Mesodermal cell (in vitro differentiated cells): ENCODE measurements around the gene CLTA.
"Not testable (repeated sequence)": the region's sequence is repeated elsewhere in the genome, so short reads cannot be mapped to it uniquely, and the experiment has no call there.

ENCODE experiments used
- H3K27ac ChIP-seq: 2 replicates; pipeline ENCODE4 v1.7.0; 2013; ENCODE audit warnings: mild to moderate bottlenecking, low read depth, low read length, moderate library complexity; ENCODE audit not compliant: severe bottlenecking
- H3K36me3 ChIP-seq: 2 replicates; pipeline ENCODE4 v1.7.1; 2013; ENCODE audit warnings: mild to moderate bottlenecking, low read length, moderate library complexity; ENCODE audit not compliant: control insufficient read depth, insufficient read depth
- H3K4me1 ChIP-seq: one replicate; pipeline ENCODE4 v1.7.1; 2013; ENCODE audit warnings: mild to moderate bottlenecking, low read length; ENCODE audit not compliant: insufficient read depth, control insufficient read depth, poor library complexity, severe bottlenecking
- H3K4me3 ChIP-seq: 2 replicates; pipeline ENCODE4 v1.7.0; 2013; ENCODE audit warnings: low read length, control low read depth, mild to moderate bottlenecking; ENCODE audit not compliant: insufficient read depth, poor library complexity, severe bottlenecking; ENCODE audit errors: extremely low read depth
- H3K9me3 ChIP-seq: 2 replicates; pipeline ENCODE4 v1.7.1; 2013; ENCODE audit warnings: mild to moderate bottlenecking, low read length, moderate library complexity; ENCODE audit not compliant: control insufficient read depth
- WGBS, 2 experiments: methylation state at CpG; one replicate each; pipeline ENCODE4 v1.1.5; 2013; ENCODE audit warnings: missing lambda C conversion rate in 2 of 2; ENCODE audit not compliant: insufficient coverage in 2 of 2; 5-methylcytosine and 5-hydroxymethylcytosine counted together

CLTA gene

GRCh38 chr9:36211510-36211909 lies 20.8 kb downstream of the CLTA start:
- H3K4me1 ChIP-seq, result peaks cover 22% of the 10 kb centered on the region
- H3K4me3 ChIP-seq, result no peak overlapping the region
- H3K27ac ChIP-seq, result peak overlapping the region; percentile 8
- H3K36me3 ChIP-seq, result peaks cover 84% of the 10 kb centered on the region
- H3K9me3 ChIP-seq, result no peaks in the 10 kb centered on the region
- WGBS, 2 experiments, result 94 to 95% methylated on average over 4 to 7 of the region's 7 CpGs

- WGBS, 2 experiments, result 93 to 98% methylated on average over 1 to 4 of the region's 4 CpGs
- Histone ChIP-seq H3K9me3 (no peaks in the 10 kb centered on the region), H3K27ac (no peak overlapping the region), H3K4me1 (peaks cover 4% of the 10 kb centered on the region), H3K4me3 (no peak overlapping the region), H3K36me3 (peaks cover 83% of the 10 kb centered on the region)
These were observed 22.7 kb downstream of the CLTA start for GRCh38 chr9:36213387-36213786.

- peaks cover 2% of the 10 kb centered on the region for H3K4me1 ChIP-seq
- no peaks in the 10 kb centered on the region for H3K9me3 ChIP-seq
- no peak overlapping the region for H3K4me3 ChIP-seq
- peak overlapping the region; percentile 65 for H3K27ac ChIP-seq
- 100% methylated on average over 1 to 4 of the region's 4 CpGs for WGBS, 2 experiments
- peaks cover 81% of the 10 kb centered on the region for H3K36me3 ChIP-seq
These were observed 23.3 kb downstream of the CLTA start for GRCh38 chr9:36213989-36214388.

- Histone ChIP-seq H3K36me3 (peaks cover 81% of the 10 kb centered on the region), H3K4me1 (peaks cover 2% of the 10 kb centered on the region), H3K9me3 (no peaks in the 10 kb centered on the region), H3K4me3 (no peak overlapping the region), H3K27ac (peak overlapping the region; percentile 65)
These were observed 23.9 kb downstream of the CLTA start for GRCh38 chr9:36214571-36214970.

GRCh38 chr9:36217256-36217968 lies 26.7 kb downstream of the CLTA start:
- 81 to 87% methylated on average over 8 to 11 of the region's 13 CpGs for WGBS, 2 experiments
- no peak overlapping the region for H3K27ac ChIP-seq
- H3K4me1 ChIP-seq, result peaks cover 2% of the 10 kb centered on the region
- H3K36me3 ChIP-seq, result peaks cover 82% of the 10 kb centered on the region
- no peak overlapping the region for H3K4me3 ChIP-seq
- H3K9me3 ChIP-seq, result peaks cover 2% of the 10 kb centered on the region

GRCh38 chr9:36218011-36218410 lies 27.3 kb downstream of the CLTA start:
- Histone ChIP-seq H3K27ac (no peak overlapping the region), H3K4me3 (no peak overlapping the region), H3K9me3 (peaks cover 8% of the 10 kb centered on the region), H3K36me3 (peaks cover 82% of the 10 kb centered on the region), H3K4me1 (peaks cover 2% of the 10 kb centered on the region)
- WGBS, 2 experiments, result 82 to 100% methylated on average over 2 to 4 of the region's 5 CpGs

GRCh38 chr9:36218411-36218901 lies 27.7 kb downstream of the CLTA start:
- H3K4me1 ChIP-seq, result peaks cover 2% of the 10 kb centered on the region
- WGBS, 2 experiments, result 97% methylated on average over 6 to 7 of the region's 7 CpGs
- H3K4me3 ChIP-seq, result no peak overlapping the region
- H3K36me3 ChIP-seq, result peaks cover 82% of the 10 kb centered on the region
- H3K9me3 ChIP-seq, result peaks cover 8% of the 10 kb centered on the region
- no peak overlapping the region for H3K27ac ChIP-seq

- Histone ChIP-seq H3K4me1 (no peaks in the 10 kb centered on the region), H3K36me3 (peaks cover 95% of the 10 kb centered on the region)
- WGBS, 2 experiments, result 82 to 87% methylated on average over 1 to 3 of the region's 3 CpGs
These were observed 30.9 kb downstream of the CLTA start for GRCh38 chr9:36221667-36222066.

GRCh38 chr9:36222449-36222848 lies 31.7 kb downstream of the CLTA start:
- WGBS, 2 experiments, result 100% methylated on average over 1 of the region's 1 CpG; no CpG with 5 or more reads in 1 of the 2 experiments
- Histone ChIP-seq H3K9me3 (peaks cover 8% of the 10 kb centered on the region), H3K4me3 (no peak overlapping the region), H3K36me3 (peaks cover 95% of the 10 kb centered on the region), H3K4me1 (no peaks in the 10 kb centered on the region), H3K27ac (no peak overlapping the region)

More at GRCh38 chr9:36221667-36222066, 30.9 kb downstream of the CLTA start:
- H3K9me3 ChIP-seq, result peaks cover 8% of the 10 kb centered on the region
- no peak overlapping the region for H3K27ac ChIP-seq
- H3K4me3 ChIP-seq, result no peak overlapping the region

- WGBS, 2 experiments, result 100% methylated on average over 1 of the region's 3 CpGs; no CpG with 5 or more reads in 1 of the 2 experiments
- Histone ChIP-seq H3K36me3 (peaks cover 68% of the 10 kb centered on the region), H3K4me1 (no peaks in the 10 kb centered on the region), H3K27ac (no peak overlapping the region), H3K4me3 (no peak overlapping the region), H3K9me3 (no peaks in the 10 kb centered on the region)
These were observed 46.5 kb downstream of the CLTA start for GRCh38 chr9:36237230-36237629.

- H3K27ac ChIP-seq, H3K4me3 ChIP-seq, H3K4me1 ChIP-seq, H3K9me3 ChIP-seq: not testable (repeated sequence)
- H3K36me3 ChIP-seq, result peaks cover 66% of the 10 kb centered on the region
- 91 to 98% methylated on average over 5 of the region's 7 CpGs for WGBS, 2 experiments
These were observed 48.5 kb downstream of the CLTA start for GRCh38 chr9:36239205-36239604.
